ENCODE measurements around the gene ZNF260. TPM values are rescaled to one million over a fixed set of nuclear protein-coding genes. Genes with fewer than 3 reads are reported as not detected.

Gene ZNF260
- total RNA-seq, 1 donor = 15.6 TPM

- Histone ChIP-seq H4K20me1 (ENCODE audit: insufficient read depth, low read length) (no peaks in the 10 kb centered on the region), H3K36me3 (ENCODE audit: insufficient read depth, low read length) (peaks cover 12% of the 10 kb centered on the region), H3K27me3 (ENCODE audit: insufficient read depth, low read length) (no peaks in the 10 kb centered on the region), H3K79me2 (ENCODE audit: insufficient read depth, low read length) (peaks cover 73% of the 10 kb centered on the region), H3K9me3 (ENCODE audit: low read depth, low read length) (peaks cover 13% of the 10 kb centered on the region), H3K4me1 (ENCODE audit: insufficient read depth, low read length) (no peaks in the 10 kb centered on the region), H3K4me2 (ENCODE audit: insufficient read depth, low read length) (no peak overlapping the region), H3K4me3 (ENCODE audit: insufficient read depth, low read length) (no peak overlapping the region), H2AFZ (ENCODE audit: low read length) (no peak overlapping the region), H3K27ac (ENCODE audit: low read depth, low read length) (no peak overlapping the region)
- TF ChIP-seq, protein P1, sequence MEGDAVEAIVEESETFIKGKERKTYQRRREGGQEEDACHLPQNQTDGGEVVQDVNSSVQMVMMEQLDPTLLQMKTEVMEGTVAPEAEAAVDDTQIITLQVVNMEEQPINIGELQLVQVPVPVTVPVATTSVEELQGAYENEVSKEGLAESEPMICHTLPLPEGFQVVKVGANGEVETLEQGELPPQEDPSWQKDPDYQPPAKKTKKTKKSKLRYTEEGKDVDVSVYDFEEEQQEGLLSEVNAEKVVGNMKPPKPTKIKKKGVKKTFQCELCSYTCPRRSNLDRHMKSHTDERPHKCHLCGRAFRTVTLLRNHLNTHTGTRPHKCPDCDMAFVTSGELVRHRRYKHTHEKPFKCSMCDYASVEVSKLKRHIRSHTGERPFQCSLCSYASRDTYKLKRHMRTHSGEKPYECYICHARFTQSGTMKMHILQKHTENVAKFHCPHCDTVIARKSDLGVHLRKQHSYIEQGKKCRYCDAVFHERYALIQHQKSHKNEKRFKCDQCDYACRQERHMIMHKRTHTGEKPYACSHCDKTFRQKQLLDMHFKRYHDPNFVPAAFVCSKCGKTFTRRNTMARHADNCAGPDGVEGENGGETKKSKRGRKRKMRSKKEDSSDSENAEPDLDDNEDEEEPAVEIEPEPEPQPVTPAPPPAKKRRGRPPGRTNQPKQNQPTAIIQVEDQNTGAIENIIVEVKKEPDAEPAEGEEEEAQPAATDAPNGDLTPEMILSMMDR (IDR thresholded peaks at IDR 0.05; ENCODE audit: extremely low read depth, low read depth, low read length) = no peak
- no peak for DNase-seq (ENCODE audit: insufficient read length, low spot score, missing footprints)
These were observed 36.3 kb upstream of the ZNF260 start for GRCh38 chr19:36564391-36564790.

GRCh38 chr19:36547001-36547732 lies 19.1 kb upstream of the ZNF260 start:
- Histone ChIP-seq H3K36me3 (ENCODE audit: insufficient read depth, low read length) (peaks cover 66% of the 10 kb centered on the region), H3K4me3 (ENCODE audit: insufficient read depth, low read length) (no peak overlapping the region), H3K27me3 (ENCODE audit: insufficient read depth, low read length) (no peaks in the 10 kb centered on the region), H3K9me3 (ENCODE audit: low read depth, low read length) (peaks cover 64% of the 10 kb centered on the region), H3K4me1 (ENCODE audit: insufficient read depth, low read length) (no peaks in the 10 kb centered on the region), H4K20me1 (ENCODE audit: insufficient read depth, low read length) (no peaks in the 10 kb centered on the region), H3K27ac (ENCODE audit: low read depth, low read length) (no peak overlapping the region), H2AFZ (ENCODE audit: low read length) (no peak overlapping the region), H3K4me2 (ENCODE audit: insufficient read depth, low read length) (no peak overlapping the region), H3K79me2 (ENCODE audit: insufficient read depth, low read length) (no peaks in the 10 kb centered on the region)
- TF ChIP-seq, protein P1 (IDR thresholded peaks at IDR 0.05; ENCODE audit: extremely low read depth, low read depth, low read length) = no peak
- DNase-seq (ENCODE audit: insufficient read length, low spot score, missing footprints) = no peak

- H3K4me3 ChIP-seq (ENCODE audit: insufficient read depth, low read length) = peak overlapping the region; percentile 90
- H3K9me3 ChIP-seq (ENCODE audit: low read depth, low read length) = no peaks in the 10 kb centered on the region
- H3K36me3 ChIP-seq (ENCODE audit: insufficient read depth, low read length) = peaks cover 8% of the 10 kb centered on the region
- H3K79me2 ChIP-seq (ENCODE audit: insufficient read depth, low read length) = peaks cover 45% of the 10 kb centered on the region
- peak overlapping the region; percentile 100 for H2AFZ ChIP-seq (ENCODE audit: low read length)
- peaks cover 3% of the 10 kb centered on the region for H4K20me1 ChIP-seq (ENCODE audit: insufficient read depth, low read length)
- peaks cover 15% of the 10 kb centered on the region for H3K4me1 ChIP-seq (ENCODE audit: insufficient read depth, low read length)
- no peaks in the 10 kb centered on the region for H3K27me3 ChIP-seq (ENCODE audit: insufficient read depth, low read length)
- TF ChIP-seq, protein P1 (IDR thresholded peaks at IDR 0.05; ENCODE audit: extremely low read depth, low read depth, low read length) = no peak
- H3K4me2 ChIP-seq (ENCODE audit: insufficient read depth, low read length) = peak overlapping the region; percentile 96
- H3K27ac ChIP-seq (ENCODE audit: low read depth, low read length) = peak overlapping the region; percentile 72
- peak; percentile 63 for DNase-seq (ENCODE audit: insufficient read length, low spot score, missing footprints)
These were observed 949 bp upstream of the ZNF260 start for GRCh38 chr19:36528921-36529518.

DNA sequence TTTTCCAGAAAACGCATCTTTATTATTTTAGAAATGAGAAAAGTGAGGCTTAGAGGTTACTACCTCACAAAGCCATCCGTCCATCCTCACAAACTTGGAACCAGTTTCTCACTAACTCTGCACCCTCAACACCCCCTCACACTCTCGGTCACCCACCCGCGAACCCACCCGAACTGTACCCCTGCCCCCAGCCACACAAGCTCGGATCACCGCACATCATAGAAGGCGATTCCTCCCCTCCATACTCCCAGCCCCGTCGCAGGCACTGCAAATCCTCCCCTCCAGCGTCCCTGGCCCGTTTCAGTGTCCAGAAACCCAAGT lies 238 bp downstream of the ZNF260 start:
- TF ChIP-seq, protein P1 (IDR thresholded peaks at IDR 0.05; ENCODE audit: extremely low read depth, low read depth, low read length) = no peak
- Histone ChIP-seq H3K36me3 (ENCODE audit: insufficient read depth, low read length) (peaks cover 17% of the 10 kb centered on the region), H2AFZ (ENCODE audit: low read length) (peak overlapping the region; percentile 100), H3K79me2 (ENCODE audit: insufficient read depth, low read length) (peaks cover 49% of the 10 kb centered on the region), H3K9me3 (ENCODE audit: low read depth, low read length) (no peaks in the 10 kb centered on the region), H3K4me1 (ENCODE audit: insufficient read depth, low read length) (peaks cover 15% of the 10 kb centered on the region), H3K4me2 (ENCODE audit: insufficient read depth, low read length) (peak overlapping the region; percentile 96), H4K20me1 (ENCODE audit: insufficient read depth, low read length) (peaks cover 3% of the 10 kb centered on the region), H3K27me3 (ENCODE audit: insufficient read depth, low read length) (no peaks in the 10 kb centered on the region), H3K4me3 (ENCODE audit: insufficient read depth, low read length) (peak overlapping the region; percentile 90), H3K27ac (ENCODE audit: low read depth, low read length) (peak overlapping the region; percentile 72)
- no peak for DNase-seq (ENCODE audit: insufficient read length, low spot score, missing footprints)

All from osteoblast (primary cell).